H9 (cell line): ENCODE results near the gene ZNF746. TPM values are rescaled to one million over a fixed set of nuclear protein-coding genes. Genes with fewer than 3 reads are reported as not detected.

Source experiments
- DNase-seq: peaks from one replicate; pipeline ENCODE4 v3.0.0-alpha.2; 2017
- H2AFZ ChIP-seq: one replicate; pipeline ENCODE4 v1.6.1; 2013; ENCODE audit warnings: mild to moderate bottlenecking, low read length, control low read depth, moderate library complexity
- H2AK5ac ChIP-seq: 2 replicates; pipeline ENCODE4 v1.6.1; 2013; ENCODE audit warnings: low read length, control low read depth, mixed read lengths; ENCODE audit not compliant: insufficient read length
- H2BK120ac ChIP-seq: one replicate; pipeline ENCODE4 v1.6.1; 2013; ENCODE audit warnings: low read depth, mild to moderate bottlenecking, low read length, control low read depth, inconsistent platforms; ENCODE audit not compliant: poor library complexity, severe bottlenecking
- H2BK12ac ChIP-seq: 2 replicates; pipeline ENCODE4 v1.6.1; 2013; ENCODE audit warnings: low read length, control low read depth, mixed read lengths, low read depth; ENCODE audit not compliant: insufficient read length
- H2BK15ac ChIP-seq: 2 replicates; pipeline ENCODE4 v1.6.1; 2013; ENCODE audit warnings: low read depth, low read length, control low read depth
- H2BK20ac ChIP-seq: one replicate; pipeline ENCODE4 v1.6.1; 2013; ENCODE audit warnings: low read depth, mild to moderate bottlenecking, low read length, control low read depth, inconsistent platforms; ENCODE audit not compliant: poor library complexity, severe bottlenecking
- H2BK5ac ChIP-seq: 2 replicates; pipeline ENCODE4 v1.6.1; 2013; ENCODE audit warnings: low read length, control low read depth, mixed read lengths; ENCODE audit not compliant: insufficient read length
- H3K14ac ChIP-seq: 2 replicates; pipeline ENCODE4 v1.6.1; 2013; ENCODE audit warnings: low read length, control low read depth; ENCODE audit not compliant: insufficient read depth
- H3K18ac ChIP-seq: 2 replicates; pipeline ENCODE4 v1.6.1; 2013; ENCODE audit warnings: low read depth, mild to moderate bottlenecking, mixed read lengths, low read length, control low read depth; ENCODE audit not compliant: insufficient read length
- H3K23ac ChIP-seq: 2 replicates; pipeline ENCODE4 v1.6.1; 2013; ENCODE audit warnings: low read length, control low read depth, mixed read lengths, low read depth; ENCODE audit not compliant: insufficient read length
- H3K23me2 ChIP-seq: 2 replicates; pipeline ENCODE4 v1.6.1; 2013; ENCODE audit warnings: low read depth, mild to moderate bottlenecking, mixed read lengths, low read length, control low read depth; ENCODE audit not compliant: insufficient read length, poor library complexity, severe bottlenecking
- H3K27ac ChIP-seq: 2 replicates; pipeline ENCODE4 v1.5.1; 2013; ENCODE audit warnings: low read length, control low read depth, mixed read lengths, low read depth; ENCODE audit not compliant: insufficient read length
- H3K27me3 ChIP-seq: 2 replicates; pipeline ENCODE4 v1.6.1; 2013; ENCODE audit warnings: low read length, control low read depth, inconsistent platforms; ENCODE audit not compliant: insufficient read depth
- H3K4ac ChIP-seq: 2 replicates; pipeline ENCODE4 v1.6.1; 2013; ENCODE audit warnings: low read depth, mild to moderate bottlenecking, control low read depth, inconsistent platforms, low read length, moderate library complexity
- H3K4me1 ChIP-seq: 2 replicates; pipeline ENCODE4 v1.6.1; 2013; ENCODE audit warnings: low read length, control low read depth, inconsistent platforms; ENCODE audit not compliant: insufficient read depth
- H3K4me2 ChIP-seq: 2 replicates; pipeline ENCODE4 v1.6.1; 2013; ENCODE audit warnings: low read length, control low read depth, mixed read lengths; ENCODE audit not compliant: insufficient read length, insufficient read depth
- H3K56ac ChIP-seq: 2 replicates; pipeline ENCODE4 v1.6.1; 2013; ENCODE audit warnings: low read depth, mild to moderate bottlenecking, mixed read lengths, low read length, control low read depth; ENCODE audit not compliant: insufficient read length
- H3K79me1 ChIP-seq: 2 replicates; pipeline ENCODE4 v1.6.1; 2013; ENCODE audit warnings: low read depth, mild to moderate bottlenecking, moderate library complexity, low read length, control low read depth, inconsistent platforms; ENCODE audit not compliant: insufficient read depth, poor library complexity, severe bottlenecking
- H3K79me2 ChIP-seq: 2 replicates; pipeline ENCODE4 v1.6.1; 2013; ENCODE audit warnings: low read length, control low read depth, inconsistent platforms; ENCODE audit not compliant: insufficient read depth
- H3K9ac ChIP-seq: 2 replicates; pipeline ENCODE4 v1.6.1; 2013; ENCODE audit warnings: low read length, control low read depth, mixed read lengths; ENCODE audit not compliant: insufficient read length; ENCODE audit errors: extremely low read depth
- H3K9me3 ChIP-seq: one replicate; pipeline ENCODE4 v1.6.1; 2013; ENCODE audit warnings: low read depth, low read length, inconsistent platforms; ENCODE audit not compliant: control insufficient read depth
- H3T11ph ChIP-seq: one replicate; pipeline ENCODE4 v1.6.1; 2013; ENCODE audit warnings: mild to moderate bottlenecking, low read length, control low read depth, inconsistent platforms
- H4K20me1 ChIP-seq: one replicate; pipeline ENCODE4 v1.6.1; 2013; ENCODE audit not compliant: control insufficient read depth, insufficient read length, insufficient read depth
- H4K5ac ChIP-seq: 2 replicates; pipeline ENCODE4 v1.6.1; 2013; ENCODE audit warnings: low read depth, mild to moderate bottlenecking, mixed read lengths, low read length, control low read depth; ENCODE audit not compliant: insufficient read length
- H4K8ac ChIP-seq: replicated peaks from 2 replicates; pipeline ENCODE4 v1.6.1; 2013; ENCODE audit warnings: low read length, control low read depth, mixed read lengths, low read depth; ENCODE audit not compliant: insufficient read length
- H4K91ac ChIP-seq: 2 replicates; pipeline ENCODE4 v1.6.1; 2013; ENCODE audit warnings: low read depth, mild to moderate bottlenecking, moderate library complexity, mixed read lengths, low read length, control low read depth; ENCODE audit not compliant: insufficient read length
- H3K27ac Mint-ChIP-seq, 3 experiments: 2 replicates in 2 of 3; 3 replicates in 1 of 3; pipeline ENCODE4 v1.8.0; 2020 to 2021; ENCODE audit warnings: mixed read lengths in 3 of 3, mild to moderate bottlenecking in 1 of 3, moderate library complexity in 1 of 3
- H3K27me3 Mint-ChIP-seq: 2 replicates; pipeline ENCODE4 v1.8.0; 2021; ENCODE audit warnings: low read depth, mild to moderate bottlenecking, moderate library complexity, mixed read lengths
- H3K36me3 Mint-ChIP-seq, 3 experiments: 2 replicates in 2 of 3; 3 replicates in 1 of 3; pipeline ENCODE4 v1.8.0; 2020 to 2021; ENCODE audit warnings: low read depth in 3 of 3, mixed read lengths in 3 of 3; ENCODE audit not compliant: insufficient read depth in 1 of 3
- H3K4me1 Mint-ChIP-seq, 2 experiments: 2 replicates each; pipeline ENCODE4 v1.8.0; 2020; ENCODE audit warnings: mixed read lengths in 2 of 2
- H3K4me3 Mint-ChIP-seq, 2 experiments: 2 replicates in 1 of 2; 3 replicates in 1 of 2; pipeline ENCODE4 v1.8.0; 2020 to 2021; ENCODE audit warnings: mild to moderate bottlenecking in 2 of 2, mixed read lengths in 2 of 2, moderate library complexity in 1 of 2
- H3K9me3 Mint-ChIP-seq, 2 experiments: 2 replicates in 1 of 2; 3 replicates in 1 of 2; pipeline ENCODE4 v1.8.0; 2020; ENCODE audit warnings: mild to moderate bottlenecking in 2 of 2, mixed read lengths in 2 of 2, moderate library complexity in 1 of 2
- CTCF ChIP-seq: fragments of 200-600 bp; sonication (generic); conservative IDR thresholded peaks from 3 replicates; pipeline ENCODE4 v1.8.0; 2021; ENCODE audit warnings: antibody characterized with exemption, mild to moderate bottlenecking
- WGBS: extraction: QIAGEN DNeasy Blood & Tissue Kit; methylation state at CpG from one replicate; pipeline ENCODE4 v1.1.7; 2013; ENCODE audit warnings: missing lambda C conversion rate, low lambda C conversion rate, mixed read lengths; ENCODE audit not compliant: insufficient read length; ENCODE audit errors: extremely low coverage; 5-methylcytosine and 5-hydroxymethylcytosine counted together
- total RNA-seq: library from RNA; stranded (reverse); gene quantifications from 2 replicates; pipeline ENCODE4 v1.2.1, GENCODE V29; 2021

The ZNF746 gene
- total RNA-seq, 1 experiment from 2014 or later, result 26.7 TPM

- TF ChIP-seq CTCF, result no peak
- Histone ChIP-seq H3K79me1 (no peaks in the 10 kb centered on the region), H4K5ac (no peak overlapping the region), H3K27me3 (peaks cover 4% of the 10 kb centered on the region; the same call in 1 of the 2 replicates), H3K18ac (no peak overlapping the region), H3K4ac (no peak overlapping the region), H3K23me2 (peaks cover 6% of the 10 kb centered on the region), H4K20me1 (no peaks in the 10 kb centered on the region), H2BK120ac (no peak overlapping the region), H3K23ac (no peak overlapping the region), H3K9me3 (no peaks in the 10 kb centered on the region), H2BK20ac (no peak overlapping the region), H3K79me2 (peaks cover 2% of the 10 kb centered on the region; the same call in 1 of the 2 replicates), H2BK15ac (no peak overlapping the region), H3K14ac (no peak overlapping the region), H3K4me2 (no peak overlapping the region), H4K8ac (no peak overlapping the region), H3K4me1 (no peaks in the 10 kb centered on the region), H3T11ph (no peak overlapping the region), H4K91ac (no peak overlapping the region), H3K27ac (no peak overlapping the region), H2BK12ac (no peak overlapping the region), H2AK5ac (no peak overlapping the region), H2BK5ac (no peak overlapping the region), H2AFZ (no peak overlapping the region), H3K56ac (no peak overlapping the region), H3K9ac (no peak overlapping the region)
- Mint-ChIP-seq H3K36me3 (peaks cover 0 to 2% (median 0%) of the 10 kb centered on the region in 3 experiments; a peak in 2 of 7 replicates), H3K4me1 (peaks cover 1 to 3% of the 10 kb centered on the region in 2 experiments; a peak in 3 of 4 replicates), H3K27ac (no peak overlapping the region), H3K9me3 (peaks cover 10 to 12% of the 10 kb centered on the region in 2 experiments), H3K27me3 (peaks cover 54% of the 10 kb centered on the region), H3K4me3 (no peak overlapping the region)
- DNase-seq, result no peak
- WGBS, result no CpG with 5 or more reads among the region's 13 CpGs
These were observed 4.0 kb upstream of the ZNF746 start for GRCh38 chr7:149501651-149502050.
